H1 (cell line): ENCODE results near the gene LCN12.

Source experiments
- TF ChIP-seq, protein P1 (sequence below), 3 experiments: IDR thresholded peaks; 1 replicate in 2 of 3; 2 replicates in 1 of 3; pipeline versions ENCODE4 v1.5.1 to v1.6.1; 2011; ENCODE audit warnings: low read length in 3 of 3, mild to moderate bottlenecking in 3 of 3, inconsistent platforms in 2 of 3, low read depth in 1 of 3, moderate library complexity in 1 of 3; ENCODE audit not compliant: insufficient read depth in 1 of 3; ENCODE audit errors: control extremely low read depth in 1 of 3
- TF ChIP-seq, protein P2 (sequence below): IDR thresholded peaks from 2 replicates; pipeline ENCODE4 v1.6.1; 2012; ENCODE audit warnings: inconsistent platforms

DNA sequence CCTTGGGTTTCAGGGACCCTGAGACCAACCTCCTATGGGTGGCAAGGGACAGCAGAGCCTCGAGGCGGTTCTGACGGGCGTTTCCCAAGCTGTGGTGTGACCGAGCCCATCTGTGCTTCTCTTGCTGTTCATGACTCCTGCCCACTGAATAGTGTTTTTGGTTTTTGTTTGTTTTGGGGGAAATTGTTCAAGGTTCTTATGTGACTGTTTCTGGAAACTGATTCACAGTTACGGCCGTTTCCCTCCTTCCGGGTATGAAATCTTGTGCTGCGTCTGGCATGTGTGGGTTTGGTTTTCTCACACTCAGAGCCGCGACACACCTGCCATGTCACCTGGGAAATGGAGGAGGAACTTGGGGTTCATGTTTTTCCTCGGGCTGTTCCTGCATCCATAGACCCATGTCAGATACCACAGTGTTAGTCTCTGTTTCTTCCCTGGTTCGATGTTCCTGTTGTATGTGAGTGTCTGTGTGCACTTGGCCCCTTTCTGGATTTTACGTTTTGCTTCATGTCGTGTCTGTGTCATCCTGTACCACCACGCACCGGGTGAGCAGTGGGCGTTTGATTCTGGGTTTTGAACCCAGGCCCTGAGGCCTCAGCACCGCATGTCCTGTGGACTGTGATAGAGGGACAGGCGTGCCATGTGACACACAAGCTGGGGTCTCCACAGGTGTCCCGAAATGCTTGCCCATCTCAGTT lies 36.3 kb upstream of the LCN12 start:
- TF ChIP-seq, protein P1, sequence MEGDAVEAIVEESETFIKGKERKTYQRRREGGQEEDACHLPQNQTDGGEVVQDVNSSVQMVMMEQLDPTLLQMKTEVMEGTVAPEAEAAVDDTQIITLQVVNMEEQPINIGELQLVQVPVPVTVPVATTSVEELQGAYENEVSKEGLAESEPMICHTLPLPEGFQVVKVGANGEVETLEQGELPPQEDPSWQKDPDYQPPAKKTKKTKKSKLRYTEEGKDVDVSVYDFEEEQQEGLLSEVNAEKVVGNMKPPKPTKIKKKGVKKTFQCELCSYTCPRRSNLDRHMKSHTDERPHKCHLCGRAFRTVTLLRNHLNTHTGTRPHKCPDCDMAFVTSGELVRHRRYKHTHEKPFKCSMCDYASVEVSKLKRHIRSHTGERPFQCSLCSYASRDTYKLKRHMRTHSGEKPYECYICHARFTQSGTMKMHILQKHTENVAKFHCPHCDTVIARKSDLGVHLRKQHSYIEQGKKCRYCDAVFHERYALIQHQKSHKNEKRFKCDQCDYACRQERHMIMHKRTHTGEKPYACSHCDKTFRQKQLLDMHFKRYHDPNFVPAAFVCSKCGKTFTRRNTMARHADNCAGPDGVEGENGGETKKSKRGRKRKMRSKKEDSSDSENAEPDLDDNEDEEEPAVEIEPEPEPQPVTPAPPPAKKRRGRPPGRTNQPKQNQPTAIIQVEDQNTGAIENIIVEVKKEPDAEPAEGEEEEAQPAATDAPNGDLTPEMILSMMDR (IDR thresholded peaks at IDR 0.05; ENCODE audit: control extremely low read depth in 1 of 3, insufficient read depth in 1 of 3, low read depth in 1 of 3, low read length in 3 of 3): no peak
- TF ChIP-seq, protein P2, sequence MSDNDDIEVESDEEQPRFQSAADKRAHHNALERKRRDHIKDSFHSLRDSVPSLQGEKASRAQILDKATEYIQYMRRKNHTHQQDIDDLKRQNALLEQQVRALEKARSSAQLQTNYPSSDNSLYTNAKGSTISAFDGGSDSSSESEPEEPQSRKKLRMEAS: no peak
